Measurements from ENCODE around the gene NXF3. TPM values are rescaled to one million over a fixed set of nuclear protein-coding genes. Genes with fewer than 3 reads are reported as not detected.
"Not testable (repeated sequence)": the region's sequence is repeated elsewhere in the genome, so short reads cannot be mapped to it uniquely, and the experiment has no call there.

Gene NXF3, protein sequence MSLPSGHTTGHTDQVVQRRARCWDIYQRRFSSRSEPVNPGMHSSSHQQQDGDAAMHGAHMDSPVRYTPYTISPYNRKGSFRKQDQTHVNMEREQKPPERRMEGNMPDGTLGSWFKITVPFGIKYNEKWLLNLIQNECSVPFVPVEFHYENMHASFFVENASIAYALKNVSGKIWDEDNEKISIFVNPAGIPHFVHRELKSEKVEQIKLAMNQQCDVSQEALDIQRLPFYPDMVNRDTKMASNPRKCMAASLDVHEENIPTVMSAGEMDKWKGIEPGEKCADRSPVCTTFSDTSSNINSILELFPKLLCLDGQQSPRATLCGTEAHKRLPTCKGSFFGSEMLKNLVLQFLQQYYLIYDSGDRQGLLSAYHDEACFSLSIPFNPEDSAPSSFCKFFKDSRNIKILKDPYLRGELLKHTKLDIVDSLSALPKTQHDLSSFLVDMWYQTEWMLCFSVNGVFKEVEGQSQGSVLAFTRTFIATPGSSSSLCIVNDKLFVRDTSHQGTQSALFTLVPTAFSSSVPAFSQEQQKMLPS
- total RNA-seq (2014; rRNA removed; shearing (Covaris generic); ENCODE audit: low replicate concordance), result 0.63 TPM in 1 of 2 replicates, not detected in the other

DNA sequence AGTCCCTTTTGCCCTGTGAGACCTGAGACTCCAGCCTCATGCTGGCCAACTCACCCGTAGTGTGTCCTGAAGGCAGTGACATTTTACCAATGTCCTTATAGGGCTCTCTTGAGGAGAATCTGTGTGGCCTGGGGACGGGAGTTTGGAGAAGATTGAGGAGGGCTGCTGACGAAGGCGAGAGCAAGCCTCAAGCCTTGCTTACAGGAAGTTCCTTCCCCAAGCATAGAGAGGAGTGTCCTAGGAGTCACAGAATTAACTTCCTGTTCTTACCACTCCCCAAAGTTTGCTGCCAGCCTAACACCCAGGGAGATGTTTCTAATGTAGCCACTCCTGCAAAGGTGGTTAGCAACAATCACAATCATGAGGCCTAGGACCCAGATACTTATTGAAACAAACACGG lies at the start of gene NXF3:
Gene NXF3, minus strand, starts transcription at position 202 of the 400 bp plus-strand sequence. Its CDS starts 120 bp downstream, at position 82.
- no peak for DNase-seq
- H3K27me3 ChIP-seq, result no peaks in the 10 kb centered on the region
- H3K9me3 ChIP-seq, result no peaks in the 10 kb centered on the region
- H3K36me3 ChIP-seq, result no peaks in the 10 kb centered on the region
- no peak within 1 kb of the TSS for H3K4me3 ChIP-seq

DNA sequence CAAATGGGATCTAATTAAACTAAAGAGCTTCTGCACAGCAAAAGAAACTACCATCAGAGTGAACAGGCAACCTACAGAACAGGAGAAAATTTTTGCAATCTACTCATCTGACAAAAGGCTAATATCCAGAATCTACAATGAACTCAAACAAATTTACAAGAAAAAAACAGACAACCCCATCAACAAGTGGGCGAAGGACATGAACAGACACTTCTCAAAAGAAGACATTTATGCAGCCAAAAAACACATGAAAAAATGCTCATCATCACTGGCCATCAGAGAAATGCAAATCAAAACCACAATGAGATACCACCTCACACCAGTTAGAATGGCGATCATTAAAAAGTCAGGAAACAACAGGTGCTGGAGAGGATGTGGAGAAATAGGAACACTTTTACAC lies 43.6 kb upstream of the NXF3 start:
- not testable (repeated sequence) for DNase-seq, H3K27me3 ChIP-seq, H3K4me3 ChIP-seq, H3K36me3 ChIP-seq, H3K9me3 ChIP-seq

DNA sequence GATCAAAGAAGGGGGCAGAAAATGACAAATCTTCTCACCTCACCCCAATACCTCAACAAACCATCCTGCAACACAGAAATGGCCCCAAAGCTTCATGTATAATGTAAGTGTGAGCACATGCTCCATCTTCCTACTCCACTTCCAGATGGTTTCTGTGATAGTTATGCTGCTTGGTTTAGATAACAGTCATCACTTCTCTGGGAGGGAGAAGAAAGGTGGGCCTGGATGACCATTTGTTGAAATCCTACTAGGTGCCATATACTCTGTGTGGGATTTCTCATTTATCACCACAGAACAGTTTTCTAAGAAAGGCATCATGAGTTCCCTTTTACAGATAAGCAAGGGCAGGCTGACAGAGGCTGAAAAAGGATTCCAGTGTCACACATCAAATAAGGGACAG lies 31.3 kb upstream of the NXF3 start:
- no peaks in the 10 kb centered on the region for H3K36me3 ChIP-seq
- H3K4me3 ChIP-seq, result no peak overlapping the region
- no peaks in the 10 kb centered on the region for H3K9me3 ChIP-seq
- H3K27me3 ChIP-seq, result no peaks in the 10 kb centered on the region
- DNase-seq, result no peak

DNA sequence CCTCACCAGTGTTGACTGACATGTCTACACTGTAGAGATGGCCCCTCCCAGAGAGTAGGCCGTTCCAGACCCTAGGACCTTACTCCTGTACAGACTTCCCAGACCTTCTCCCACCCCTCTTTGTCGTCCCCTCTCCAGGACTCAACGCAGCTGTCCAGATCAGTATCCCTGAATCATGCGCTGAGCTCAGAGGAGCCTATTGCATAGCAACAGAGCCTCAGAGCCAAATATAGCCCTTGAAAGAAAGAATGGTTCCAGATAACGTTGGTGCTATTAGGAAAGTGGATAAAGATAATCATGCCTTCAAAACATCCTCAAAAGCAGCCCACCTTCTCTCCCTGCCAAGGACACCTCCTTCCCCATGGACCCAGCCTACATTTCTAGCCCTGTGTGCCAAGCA lies 27.8 kb upstream of the NXF3 start:
- no peak for DNase-seq
- no peaks in the 10 kb centered on the region for H3K27me3 ChIP-seq
- no peaks in the 10 kb centered on the region for H3K36me3 ChIP-seq
- no peak overlapping the region for H3K4me3 ChIP-seq
- no peaks in the 10 kb centered on the region for H3K9me3 ChIP-seq

DNA sequence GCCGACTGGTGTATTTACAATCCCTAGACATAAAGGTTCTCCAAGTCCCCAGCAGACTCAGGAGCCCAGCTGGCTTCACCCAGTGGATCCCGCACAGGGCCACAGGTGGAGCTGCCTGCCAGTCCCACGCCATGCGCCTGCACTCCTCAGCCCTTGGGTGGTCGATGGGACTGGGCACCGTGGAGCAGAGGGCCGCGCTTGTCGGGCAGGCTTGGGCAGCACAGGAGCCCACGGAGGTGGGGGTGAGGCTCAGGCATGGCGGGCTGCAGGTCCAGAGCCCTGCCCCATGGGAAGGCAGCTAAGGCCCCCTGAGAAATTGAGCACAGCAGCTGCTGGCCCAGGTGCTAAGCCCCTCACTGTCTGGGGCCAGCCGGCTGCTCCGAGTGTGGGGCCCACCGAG lies 24.0 kb upstream of the NXF3 start:
- not testable (repeated sequence) for H3K27me3 ChIP-seq, DNase-seq, H3K36me3 ChIP-seq, H3K4me3 ChIP-seq, H3K9me3 ChIP-seq

DNA sequence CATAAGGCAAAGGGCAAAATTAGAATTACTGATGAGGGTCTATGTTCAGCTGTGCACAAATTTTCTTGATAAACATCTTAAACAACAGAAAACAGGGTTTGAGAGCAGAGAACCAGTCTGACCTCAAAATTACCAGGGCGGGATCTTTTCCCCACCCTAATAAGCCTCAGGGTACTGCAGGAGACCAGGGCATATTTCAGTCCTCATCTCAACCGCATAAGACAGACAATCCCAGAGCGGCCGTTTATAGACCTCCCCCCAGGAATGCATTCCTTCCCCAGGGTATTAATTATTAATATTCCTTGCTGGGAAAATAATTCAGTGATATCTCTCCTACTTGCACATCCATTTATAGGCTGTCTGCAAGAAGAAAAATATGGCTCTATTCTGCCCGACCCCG lies 16.6 kb upstream of the NXF3 start:
- not testable (repeated sequence) for H3K27me3 ChIP-seq, H3K9me3 ChIP-seq, DNase-seq, H3K4me3 ChIP-seq, H3K36me3 ChIP-seq

GRCh38 chrX:103107836-103108235 lies 14.9 kb upstream of the NXF3 start:
- H3K27me3 ChIP-seq, result no peaks in the 10 kb centered on the region
- no peak overlapping the region for H3K4me3 ChIP-seq
- DNase-seq, result no peak
- no peaks in the 10 kb centered on the region for H3K36me3 ChIP-seq
- no peaks in the 10 kb centered on the region for H3K9me3 ChIP-seq

DNA sequence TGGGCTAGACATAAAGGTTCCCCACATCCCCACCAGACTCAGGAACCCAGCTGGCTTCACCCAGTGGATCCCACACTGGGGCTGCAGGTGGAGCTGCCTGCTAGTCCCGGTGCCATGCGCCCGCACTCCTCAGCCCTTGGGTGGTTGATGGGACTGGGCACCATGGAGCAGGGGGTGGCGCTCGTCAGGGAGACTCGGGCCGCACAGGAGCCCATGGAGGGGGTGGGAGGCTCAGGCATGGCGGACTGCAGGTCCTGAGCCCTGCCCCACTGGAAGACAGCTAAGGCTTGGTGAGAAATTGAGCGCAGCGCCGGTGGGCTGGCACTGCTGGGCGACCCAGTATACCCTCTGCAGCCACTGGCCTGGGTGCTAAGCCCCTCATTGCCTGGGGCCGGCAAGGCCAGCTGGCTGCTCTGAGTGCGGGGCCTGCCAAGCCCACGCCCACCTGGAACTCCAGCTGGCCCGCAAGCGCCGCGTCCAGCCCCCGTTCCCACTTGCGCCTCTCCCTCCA lies 14.3 kb upstream of the NXF3 start:
- H3K4me3 ChIP-seq, DNase-seq, H3K9me3 ChIP-seq, H3K36me3 ChIP-seq, H3K27me3 ChIP-seq: not testable (repeated sequence)

DNA sequence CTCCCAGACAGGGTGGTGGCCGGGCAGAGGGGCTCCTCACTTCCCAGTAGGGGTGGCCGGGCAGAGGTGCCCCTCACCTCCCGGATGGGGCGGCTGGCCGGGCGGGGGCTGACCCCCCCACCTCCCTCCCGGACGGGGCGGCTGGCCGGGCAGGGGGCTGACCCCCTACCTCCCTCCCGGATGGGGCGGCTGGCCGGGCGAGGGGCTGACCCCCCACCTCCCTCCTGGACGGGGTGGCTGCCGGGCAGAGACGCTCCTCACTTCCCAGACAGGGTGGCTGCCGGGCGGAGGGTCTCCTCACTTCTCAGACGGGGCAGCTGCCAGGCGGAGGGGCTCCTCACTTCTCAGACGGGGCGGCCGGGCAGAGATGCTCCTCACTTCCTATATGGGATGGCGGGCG lies 11.4 kb upstream of the NXF3 start:
- not testable (repeated sequence) for H3K36me3 ChIP-seq, DNase-seq, H3K9me3 ChIP-seq, H3K27me3 ChIP-seq, H3K4me3 ChIP-seq

DNA sequence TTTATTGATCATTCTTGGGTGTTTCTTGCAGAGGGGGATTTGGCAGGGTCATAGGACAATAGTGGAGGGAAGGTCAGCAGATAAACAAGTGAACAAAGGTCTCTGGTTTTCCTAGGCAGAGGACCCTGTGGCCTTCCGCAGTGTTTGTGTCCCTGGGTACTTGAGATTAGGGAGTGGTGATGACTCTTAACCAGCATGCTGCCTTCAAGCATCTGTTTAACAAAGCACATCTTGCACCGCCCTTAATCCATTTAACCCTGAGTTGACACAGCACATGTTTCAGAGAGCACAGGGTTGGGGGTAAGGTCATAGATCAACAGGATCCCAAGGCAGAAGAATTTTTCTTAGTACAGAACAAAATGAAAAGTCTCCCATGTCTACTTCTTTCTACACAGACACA lies 10.9 kb upstream of the NXF3 start:
- not testable (repeated sequence) for H3K4me3 ChIP-seq, H3K36me3 ChIP-seq, H3K9me3 ChIP-seq, H3K27me3 ChIP-seq, DNase-seq

- Histone ChIP-seq H3K36me3 (no peaks in the 10 kb centered on the region), H3K9me3 (no peaks in the 10 kb centered on the region), H3K4me3 (no peak overlapping the region), H3K27me3 (no peaks in the 10 kb centered on the region)
- DNase-seq, result no peak
These were observed 8.5 kb upstream of the NXF3 start for GRCh38 chrX:103101299-103102042.

DNA sequence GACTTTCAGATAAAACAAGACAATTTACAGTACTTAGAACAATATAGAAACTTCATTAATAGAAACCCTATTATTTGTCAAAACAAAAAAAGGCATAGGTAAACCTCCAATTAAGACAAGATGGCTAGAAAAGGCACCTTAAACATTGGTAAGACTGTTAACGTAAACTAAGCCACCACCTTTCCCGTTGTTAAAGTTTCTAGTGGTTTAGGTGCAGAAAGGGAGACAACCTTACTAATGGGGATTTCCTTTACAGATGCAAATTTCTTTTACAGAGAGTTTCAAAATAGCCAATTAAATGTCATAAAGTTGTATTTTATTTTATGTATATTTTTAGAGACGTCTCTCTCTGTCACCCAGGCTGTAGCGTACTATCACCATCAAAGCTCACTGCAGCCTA lies 7.5 kb upstream of the NXF3 start:
- Histone ChIP-seq H3K9me3 (no peaks in the 10 kb centered on the region), H3K27me3 (no peaks in the 10 kb centered on the region), H3K36me3 (no peaks in the 10 kb centered on the region), H3K4me3 (no peak overlapping the region)
- no peak for DNase-seq

DNA sequence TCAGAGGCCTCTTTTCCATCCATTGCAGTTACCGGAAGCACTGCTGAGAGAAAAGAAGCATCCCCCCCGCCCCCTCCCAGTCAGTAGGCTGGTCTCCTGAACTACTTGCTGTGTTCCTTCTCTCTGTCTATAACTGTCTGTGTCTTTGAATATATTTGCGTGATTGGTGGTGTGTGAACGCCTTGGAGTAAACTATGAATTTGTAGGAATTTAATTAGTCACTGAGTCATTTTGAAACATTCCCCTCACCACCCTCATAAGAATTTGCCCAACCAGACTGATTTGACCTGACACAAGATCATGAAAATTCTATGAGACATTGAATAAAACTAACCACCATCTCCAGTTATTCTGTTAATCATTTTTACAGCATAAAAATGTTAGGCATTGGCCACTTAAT lies 6.7 kb upstream of the NXF3 start:
- no peak overlapping the region for H3K4me3 ChIP-seq
- H3K27me3 ChIP-seq, result no peaks in the 10 kb centered on the region
- no peaks in the 10 kb centered on the region for H3K9me3 ChIP-seq
- no peaks in the 10 kb centered on the region for H3K36me3 ChIP-seq
- no peak for DNase-seq

- no peak overlapping the region for H3K4me3 ChIP-seq
- no peak for DNase-seq
These were observed 5.5 kb upstream of the NXF3 start for GRCh38 chrX:103098488-103098887.

DNA sequence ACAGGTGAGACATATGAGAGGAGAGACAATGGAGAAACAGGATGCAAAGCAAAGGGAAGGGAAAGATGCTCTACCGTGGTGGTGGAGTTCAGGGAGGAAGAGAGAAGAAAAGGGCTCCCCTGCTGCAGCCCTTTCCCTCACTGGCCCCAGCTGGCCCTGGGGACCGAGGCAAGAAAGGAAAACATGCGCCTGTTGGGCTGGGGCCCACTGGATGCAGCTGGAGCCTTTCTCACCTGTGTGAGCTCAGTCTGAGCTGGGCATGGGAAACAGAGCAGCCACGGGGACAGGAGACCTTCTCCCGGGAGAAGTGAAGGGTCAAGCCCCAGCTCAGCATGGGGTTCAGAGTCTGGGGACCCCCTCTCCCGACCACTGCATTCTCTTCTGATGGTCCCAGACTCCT lies 11.9 kb downstream of the NXF3 start:
- no peak for DNase-seq
- Histone ChIP-seq H3K4me3 (no peak overlapping the region), H3K27me3 (no peaks in the 10 kb centered on the region), H3K36me3 (no peaks in the 10 kb centered on the region), H3K9me3 (no peaks in the 10 kb centered on the region)

More at GRCh38 chrX:103098488-103098887, 5.5 kb upstream of the NXF3 start:
- no peaks in the 10 kb centered on the region for H3K9me3 ChIP-seq
- H3K27me3 ChIP-seq, result no peaks in the 10 kb centered on the region
- H3K36me3 ChIP-seq, result no peaks in the 10 kb centered on the region

DNA sequence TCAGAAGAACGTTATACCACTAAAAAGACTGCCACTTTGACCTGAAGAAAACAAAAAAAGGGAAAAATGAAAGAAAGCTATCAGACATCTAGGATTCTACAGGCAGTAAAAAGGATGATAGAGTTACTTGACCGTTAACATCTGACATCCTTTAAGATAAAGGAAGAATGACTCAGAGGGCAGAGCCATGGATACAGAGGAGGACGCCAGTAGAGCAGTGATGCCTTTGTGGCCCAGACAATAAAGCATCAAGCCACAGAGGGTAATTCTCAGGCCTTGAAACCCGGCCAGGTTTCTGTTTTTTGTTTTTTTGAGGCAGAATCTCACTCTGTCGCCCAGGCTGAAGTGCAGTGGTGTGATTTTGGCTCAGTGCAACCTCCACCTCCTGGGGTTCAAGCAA lies 19.5 kb downstream of the NXF3 start:
- Histone ChIP-seq H3K9me3 (no peaks in the 10 kb centered on the region), H3K27me3 (no peaks in the 10 kb centered on the region), H3K36me3 (no peaks in the 10 kb centered on the region), H3K4me3 (no peak overlapping the region)
- DNase-seq, result no peak

DNA sequence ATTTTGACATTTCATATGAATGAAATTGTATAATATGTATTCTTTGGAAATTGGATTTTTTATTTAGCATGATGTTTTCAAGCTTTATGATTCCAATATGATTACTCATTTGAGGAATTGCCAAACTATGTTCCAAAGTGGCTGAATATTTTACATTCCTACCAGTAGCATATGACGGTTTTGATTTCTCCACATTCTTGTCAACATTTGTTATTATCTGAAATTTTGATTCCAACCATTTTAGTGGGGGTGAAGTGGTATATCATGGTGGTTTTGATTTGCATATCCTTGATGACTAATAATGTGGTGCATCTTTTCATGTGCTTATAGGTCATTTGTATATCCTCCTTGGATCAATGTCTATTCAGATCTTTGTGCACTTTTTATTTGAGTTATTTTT lies 26.3 kb downstream of the NXF3 start:
- Histone ChIP-seq H3K27me3 (no peaks in the 10 kb centered on the region), H3K36me3 (no peaks in the 10 kb centered on the region), H3K9me3 (no peaks in the 10 kb centered on the region), H3K4me3 (no peak overlapping the region)
- no peak for DNase-seq

All from MG63 (cell line).